Uterus (tissue), 2 donors: ENCODE data around the gene ADNP.

Experiments
- POLR2A ChIP-seq, 2 donors: fragments of 450-650 bp; IDR thresholded peaks; one replicate each; pipeline ENCODE4 v1.6.1; 2016; ENCODE audit warnings: antibody characterized with exemption in 2 of 2, mild to moderate bottlenecking in 1 of 2, moderate library complexity in 1 of 2
- TF ChIP-seq, protein P1 (sequence below), 4 experiments: fragments of 200-600 bp in 2 of 4; fragments of 450-650 bp in 2 of 4; sonication (generic) in 2 of 4; IDR thresholded peaks; one replicate each; pipeline ENCODE4 v1.5.1; 2016 to 2019; ENCODE audit warnings: antibody characterized with exemption in 4 of 4, mild to moderate bottlenecking in 2 of 4, moderate library complexity in 1 of 4

DNA sequence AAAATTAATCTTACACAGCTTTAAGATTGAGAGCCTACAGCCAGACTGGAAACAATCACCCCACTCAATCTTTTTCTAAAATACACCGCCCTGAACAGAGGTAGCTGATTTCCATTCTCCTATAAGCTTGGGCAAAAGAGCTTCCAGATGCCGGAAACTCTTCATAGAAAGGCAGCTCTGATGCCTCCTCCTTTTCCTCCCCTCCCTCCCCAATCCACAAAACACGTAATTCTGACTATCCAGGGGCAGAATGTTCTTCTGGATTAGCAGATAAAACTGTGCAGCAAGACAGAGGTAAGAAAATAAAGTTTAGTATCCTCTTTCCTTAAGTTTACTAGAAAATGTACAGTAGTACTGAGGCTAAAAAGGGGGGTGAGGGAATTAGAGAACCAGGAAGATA is 15.8 kb downstream of the ADNP start:
- TF ChIP-seq, protein P1, sequence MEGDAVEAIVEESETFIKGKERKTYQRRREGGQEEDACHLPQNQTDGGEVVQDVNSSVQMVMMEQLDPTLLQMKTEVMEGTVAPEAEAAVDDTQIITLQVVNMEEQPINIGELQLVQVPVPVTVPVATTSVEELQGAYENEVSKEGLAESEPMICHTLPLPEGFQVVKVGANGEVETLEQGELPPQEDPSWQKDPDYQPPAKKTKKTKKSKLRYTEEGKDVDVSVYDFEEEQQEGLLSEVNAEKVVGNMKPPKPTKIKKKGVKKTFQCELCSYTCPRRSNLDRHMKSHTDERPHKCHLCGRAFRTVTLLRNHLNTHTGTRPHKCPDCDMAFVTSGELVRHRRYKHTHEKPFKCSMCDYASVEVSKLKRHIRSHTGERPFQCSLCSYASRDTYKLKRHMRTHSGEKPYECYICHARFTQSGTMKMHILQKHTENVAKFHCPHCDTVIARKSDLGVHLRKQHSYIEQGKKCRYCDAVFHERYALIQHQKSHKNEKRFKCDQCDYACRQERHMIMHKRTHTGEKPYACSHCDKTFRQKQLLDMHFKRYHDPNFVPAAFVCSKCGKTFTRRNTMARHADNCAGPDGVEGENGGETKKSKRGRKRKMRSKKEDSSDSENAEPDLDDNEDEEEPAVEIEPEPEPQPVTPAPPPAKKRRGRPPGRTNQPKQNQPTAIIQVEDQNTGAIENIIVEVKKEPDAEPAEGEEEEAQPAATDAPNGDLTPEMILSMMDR (IDR thresholded peaks at IDR 0.05) = no peak
- no peak for TF ChIP-seq POLR2A (IDR thresholded peaks at IDR 0.05)
